ENCODE results near the gene BCAR1.
"Not testable (repeated sequence)": the region's sequence is repeated elsewhere in the genome, so short reads cannot be mapped to it uniquely, and the experiment has no call there.

Gene BCAR1

DNA sequence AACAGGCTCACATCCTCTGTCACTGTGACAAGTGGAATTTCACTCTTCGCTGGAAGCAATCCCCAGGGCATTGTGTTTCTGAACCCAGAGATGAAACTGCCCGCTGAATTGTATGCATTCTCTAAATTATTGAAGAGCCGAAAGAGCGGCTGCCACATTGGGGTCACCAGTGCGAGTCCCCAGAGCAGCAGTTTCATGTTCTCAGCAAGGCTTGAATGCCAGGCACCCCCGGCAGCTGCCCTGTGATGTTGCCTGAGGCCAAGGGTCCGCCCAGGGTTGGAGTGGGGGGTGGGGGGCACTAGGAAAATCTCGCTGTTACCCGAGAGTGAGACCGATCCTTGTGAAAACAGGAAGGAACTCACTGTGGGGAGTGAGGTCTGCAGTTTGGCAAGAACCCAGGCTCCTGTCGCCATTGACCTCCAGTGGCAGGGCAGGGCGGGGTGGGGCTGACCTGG, 20.7 kb upstream of the BCAR1 start:
- no peak for DNase-seq (ENCODE audit: low read depth in 3 of 3, low spot score in 1 of 3)

- DNase-seq (ENCODE audit: low read depth in 3 of 3, low spot score in 1 of 3): no peak
These were observed 20.1 kb upstream of the BCAR1 start for GRCh38 chr16:75271441-75272096.

DNA sequence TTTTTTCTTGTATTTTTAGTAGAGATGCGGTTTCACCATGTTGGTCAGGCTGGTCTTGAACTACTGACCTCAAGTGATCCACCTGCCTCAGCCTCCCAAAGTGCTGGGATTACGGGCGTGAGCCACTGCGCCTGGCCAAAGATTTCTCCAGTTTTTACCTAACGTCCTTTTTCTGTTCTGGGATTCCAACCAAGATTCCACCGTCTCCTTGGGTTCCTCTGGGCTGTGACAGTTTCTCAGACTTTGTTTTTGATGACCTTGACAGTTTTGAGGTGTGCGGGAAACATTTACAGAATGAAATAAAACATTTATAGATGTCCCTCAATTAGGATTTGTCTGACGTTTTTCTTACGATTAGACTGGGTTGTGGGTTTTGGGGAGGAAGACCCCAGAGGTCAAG, 17.9 kb upstream of the BCAR1 start:
- not testable (repeated sequence) for DNase-seq (ENCODE audit: low read depth in 3 of 3, low spot score in 1 of 3)

GRCh38 chr16:75267631-75268264, 16.3 kb upstream of the BCAR1 start:
- DNase-seq (ENCODE audit: low read depth in 3 of 3, low spot score in 1 of 3): no peak

DNA sequence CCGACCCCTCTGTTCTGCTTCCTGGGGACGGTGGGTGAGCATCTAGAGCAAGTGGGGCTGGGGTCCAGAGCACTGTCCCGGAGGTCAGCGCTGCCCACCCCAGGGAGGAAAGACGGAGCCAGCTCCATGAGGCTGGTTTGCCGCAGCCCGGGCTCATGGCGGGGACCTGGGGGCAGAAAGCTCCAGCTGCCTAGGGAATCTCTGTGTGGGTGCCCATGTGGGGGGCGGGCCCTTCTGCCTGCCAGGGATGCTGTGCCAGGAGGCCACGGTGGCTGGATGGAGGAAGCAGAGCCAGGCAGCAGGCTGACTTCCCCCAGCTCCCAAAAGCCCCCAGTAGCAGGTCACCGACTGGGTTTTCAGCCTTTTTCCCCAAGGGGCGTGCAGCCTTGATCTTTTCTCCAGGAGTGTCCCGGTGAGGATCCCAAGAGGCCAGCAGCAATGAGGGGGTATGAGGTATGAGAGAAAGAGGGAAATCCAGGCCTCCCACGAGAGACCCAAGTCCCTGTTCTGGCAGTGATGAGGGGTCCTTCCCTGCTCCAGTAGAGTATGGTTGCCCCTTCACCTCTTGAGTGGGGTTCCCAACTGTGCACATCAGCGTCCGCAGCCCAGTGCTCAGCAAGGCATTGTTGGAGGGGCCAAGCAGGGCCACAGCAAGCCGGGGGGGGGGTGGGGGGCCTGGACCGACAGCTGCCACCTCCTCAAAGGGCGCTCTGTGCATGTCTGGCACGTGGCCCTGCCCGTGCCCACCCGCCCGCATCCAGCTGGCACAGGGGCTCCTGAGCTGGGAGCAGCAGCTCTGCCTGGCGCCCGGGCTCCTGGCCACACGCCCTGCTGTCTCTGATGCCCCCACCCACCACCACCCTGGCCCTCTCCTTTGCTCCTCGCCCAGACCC, 15.6 kb upstream of the BCAR1 start:
- no peak for DNase-seq (ENCODE audit: low read depth in 3 of 3, low spot score in 1 of 3)

GRCh38 chr16:75265911-75266701, 14.7 kb upstream of the BCAR1 start:
- no peak for DNase-seq (ENCODE audit: low read depth in 3 of 3, low spot score in 1 of 3)

- no peak for DNase-seq (ENCODE audit: low read depth in 3 of 3, low spot score in 1 of 3)
These were observed 13.8 kb upstream of the BCAR1 start for GRCh38 chr16:75264999-75265910.

DNA sequence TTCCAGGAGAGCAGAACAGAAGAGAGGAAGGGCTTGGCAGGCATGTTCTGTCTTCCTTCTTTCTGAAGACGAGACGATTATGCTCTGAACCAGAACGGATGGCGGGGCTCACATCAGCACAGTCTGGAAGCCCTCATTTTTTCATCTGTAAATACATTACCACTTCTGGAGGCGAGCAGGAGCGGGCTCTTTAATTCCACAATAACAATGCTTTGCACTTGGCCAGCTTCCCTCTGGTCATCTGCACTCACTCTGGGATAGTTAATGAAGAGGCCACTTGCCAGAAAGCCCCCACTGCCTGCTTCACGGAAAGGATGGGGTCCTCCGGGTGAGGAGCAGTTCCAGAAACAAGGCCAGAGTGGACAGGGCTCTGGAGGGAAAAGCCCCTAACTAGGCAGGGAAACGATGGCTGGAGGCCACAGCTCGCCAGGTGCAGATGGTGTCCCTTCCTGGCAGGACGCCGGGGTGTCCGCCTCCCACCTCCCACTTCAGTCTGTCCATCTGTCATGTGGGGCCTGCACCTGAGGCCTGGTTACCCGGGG, 13.1 kb upstream of the BCAR1 start:
- no peak for DNase-seq (ENCODE audit: low read depth in 3 of 3, low spot score in 1 of 3)

DNA sequence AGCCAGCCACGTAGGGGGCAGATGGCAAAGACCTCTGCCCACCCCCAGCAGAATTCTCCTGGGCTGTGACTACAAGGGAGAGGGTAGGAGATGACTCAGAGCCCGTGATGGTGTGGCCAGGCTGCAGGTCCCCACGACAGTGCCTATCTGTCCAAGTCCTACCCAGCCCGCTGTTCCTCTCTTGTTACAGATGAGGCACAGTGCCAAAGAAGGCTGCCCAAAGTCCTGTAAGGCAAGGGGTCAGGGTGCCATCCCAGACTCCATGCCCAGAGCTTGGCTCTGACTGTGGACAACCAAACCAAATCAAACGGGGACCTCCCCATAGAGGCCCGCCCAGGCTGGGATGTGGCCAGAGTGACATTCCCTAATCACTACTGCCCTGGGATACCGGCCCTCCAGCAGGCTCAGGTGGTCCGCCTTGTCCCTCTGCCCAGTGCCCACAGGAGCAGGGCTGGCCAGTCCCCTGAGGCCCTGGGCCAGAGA, 12.6 kb upstream of the BCAR1 start:
- no peak for DNase-seq (ENCODE audit: low read depth in 3 of 3, low spot score in 1 of 3)

GRCh38 chr16:75263291-75263962, 12.0 kb upstream of the BCAR1 start:
- DNase-seq (ENCODE audit: low read depth in 3 of 3, low spot score in 1 of 3): no peak

GRCh38 chr16:75262800-75263127, 11.3 kb upstream of the BCAR1 start:
- DNase-seq (ENCODE audit: low read depth in 3 of 3, low spot score in 1 of 3): no peak

DNA sequence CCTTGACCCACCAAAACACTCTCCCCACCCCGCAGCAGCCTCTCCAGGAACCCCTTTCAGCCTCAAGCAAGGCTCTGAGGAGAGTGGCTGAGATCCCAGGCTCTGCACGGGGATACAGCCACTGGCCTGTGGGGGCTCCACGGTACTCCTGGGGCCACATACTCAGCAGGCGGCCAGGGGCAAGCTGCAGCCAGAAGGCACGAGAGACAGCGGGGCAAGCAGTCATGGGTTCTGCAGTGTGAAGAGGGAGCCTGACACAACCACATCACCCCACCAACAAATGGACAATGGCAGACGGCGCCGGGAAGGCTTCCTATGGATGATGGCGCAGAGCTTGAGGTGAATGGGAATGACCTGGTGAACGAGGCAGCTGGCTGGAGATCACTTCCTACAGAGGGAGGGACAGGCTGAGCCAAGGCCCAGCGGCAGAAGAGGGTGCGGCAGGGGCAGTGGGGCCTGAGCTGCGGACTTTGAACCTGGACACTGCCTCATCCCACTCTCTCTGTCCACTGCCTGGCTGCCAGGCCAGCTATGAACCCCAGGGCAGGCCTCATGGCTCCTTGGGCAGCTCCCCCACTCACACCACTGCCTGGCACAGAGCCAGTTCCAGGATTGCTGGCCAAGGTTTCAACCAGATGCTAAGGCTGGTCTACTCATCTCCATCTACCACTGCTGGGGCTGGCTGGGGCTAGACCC, 10.8 kb upstream of the BCAR1 start:
- DNase-seq (ENCODE audit: low read depth in 3 of 3, low spot score in 1 of 3): no peak

- no peak for DNase-seq (ENCODE audit: low read depth in 3 of 3, low spot score in 1 of 3)
These were observed 10.2 kb upstream of the BCAR1 start for GRCh38 chr16:75261590-75262078.

DNA sequence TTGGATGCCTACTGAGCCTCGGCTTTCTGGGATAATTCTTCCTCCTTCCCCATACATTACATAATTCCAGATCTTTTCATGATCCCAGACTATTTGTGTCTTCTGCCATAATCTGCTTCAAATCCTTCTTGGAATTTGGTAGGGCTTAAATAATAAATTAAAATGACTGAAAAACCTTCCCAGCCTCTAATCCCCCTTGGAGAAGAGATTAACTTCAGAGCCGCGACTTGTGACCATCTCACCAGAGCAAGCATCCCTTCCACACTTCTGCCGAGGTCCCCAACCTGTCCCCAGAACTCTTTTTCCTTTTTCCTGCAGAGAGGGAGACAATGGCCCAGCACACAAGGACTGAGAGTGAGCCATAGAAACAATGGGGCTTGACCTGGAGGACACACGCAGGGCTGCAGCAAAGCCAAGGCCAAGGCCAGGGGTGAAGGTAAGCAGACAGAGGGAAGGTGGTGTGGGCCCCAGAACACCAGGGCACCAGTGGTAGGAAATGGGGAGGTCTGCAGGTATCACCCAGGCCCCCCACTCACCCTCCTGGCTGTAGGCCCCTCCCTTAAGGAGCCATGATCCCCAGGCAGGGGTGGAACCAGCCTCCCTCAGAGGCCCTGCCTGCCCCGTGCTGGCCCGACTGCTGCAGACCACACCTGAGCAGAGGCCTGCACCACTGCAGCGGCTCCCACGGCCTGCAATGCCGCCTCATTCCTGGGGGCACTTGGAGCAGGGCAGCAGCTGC, 9.6 kb upstream of the BCAR1 start:
- DNase-seq (ENCODE audit: low read depth in 3 of 3, low spot score in 1 of 3): no peak

DNA sequence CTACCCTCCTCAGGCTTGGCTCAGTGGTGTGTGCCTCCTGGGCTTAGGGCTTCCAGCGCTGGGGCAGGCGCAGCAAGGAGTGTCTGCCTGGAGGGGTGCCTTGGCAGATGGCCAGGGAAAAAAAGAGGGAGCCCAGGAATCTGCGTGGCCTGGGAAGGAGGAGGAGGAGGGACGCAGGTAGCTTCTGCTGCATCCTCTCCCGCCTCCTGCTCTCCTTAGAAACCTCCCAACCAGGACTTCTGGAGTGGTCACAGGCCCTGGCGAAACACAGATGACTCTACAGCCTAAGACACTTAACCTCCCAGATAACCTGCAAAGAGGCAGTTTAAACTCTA, 7.3 kb upstream of the BCAR1 start:
- no peak for DNase-seq (ENCODE audit: low read depth in 3 of 3, low spot score in 1 of 3)

GRCh38 chr16:75257886-75258806, 6.7 kb upstream of the BCAR1 start:
- no peak for DNase-seq (ENCODE audit: low read depth in 3 of 3, low spot score in 1 of 3)
